Measurements from ENCODE around the gene HSD3B7. TPM values are rescaled to one million over a fixed set of nuclear protein-coding genes. Genes with fewer than 3 reads are reported as not detected.
A peak's percentile ranks its signal among the peaks of the same experiment; 100 is the strongest.

The HSD3B7 gene
- total and polyA plus RNA-seq, 2 of the 8 experiments (the other 6 are each of a cell fraction or from before 2014, with no cell fraction given) = 2.9 to 6.6 TPM

DNA sequence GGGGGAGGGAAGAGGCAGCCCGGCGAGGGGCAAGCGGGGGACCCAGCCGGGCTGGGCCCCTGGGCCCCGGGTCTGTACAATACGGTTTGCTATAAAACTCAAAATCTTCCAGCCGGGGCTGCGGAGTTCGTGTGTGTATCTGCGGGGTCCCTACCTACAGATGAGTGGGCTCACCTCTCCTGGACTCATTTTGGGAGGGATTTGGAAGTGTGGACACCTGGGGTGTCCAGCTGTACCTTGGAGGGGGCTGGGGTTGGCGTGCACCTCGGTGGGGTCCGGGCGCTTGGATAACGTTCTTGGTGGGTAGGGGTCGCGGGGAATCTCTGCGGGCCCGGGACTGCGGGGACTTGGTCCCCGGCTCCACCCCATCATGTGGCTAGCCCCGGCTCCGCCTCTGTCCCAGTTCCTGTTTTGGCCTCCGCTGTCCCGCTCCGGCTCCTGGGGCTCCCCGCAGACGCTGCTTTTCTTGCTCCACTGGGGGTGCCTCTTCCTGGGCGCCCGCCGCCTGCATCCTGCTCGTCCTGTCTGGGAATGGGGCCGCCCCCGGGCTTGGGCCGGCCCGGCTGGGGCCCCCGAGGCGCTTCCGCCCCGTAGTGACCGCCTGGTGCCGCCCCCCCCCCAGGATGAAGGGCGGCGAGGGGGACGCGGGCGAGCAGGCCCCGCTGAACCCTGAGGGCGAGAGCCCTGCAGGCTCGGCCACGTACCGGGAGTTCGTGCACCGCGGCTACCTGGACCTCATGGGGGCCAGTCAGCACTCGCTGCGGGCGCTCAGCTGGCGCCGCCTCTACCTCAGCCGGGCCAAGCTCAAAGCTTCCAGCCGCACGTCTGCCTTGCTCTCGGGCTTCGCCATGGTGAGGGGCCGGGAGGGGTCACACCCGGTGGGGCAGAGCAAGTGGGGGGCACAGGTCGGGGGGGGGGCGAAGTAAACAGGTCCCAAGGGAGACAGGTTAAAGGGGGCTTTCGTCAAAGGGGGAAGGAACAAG, 36.0 kb upstream of the HSD3B7 start, which contains the start of gene ORAI3 (continued):
- no peak for TF ChIP-seq CHD2 (IDR thresholded peaks at IDR 0.05; ENCODE audit: low read length)
- TF ChIP-seq ZNF274 (IDR thresholded peaks at IDR 0.05; ENCODE audit: borderline replicate concordance, extremely low read depth, low read length) = no peak
- TF ChIP-seq POLR2A (IDR thresholded peaks at IDR 0.05; ENCODE audit: control extremely low read depth in 1 of 2, low read depth in 2 of 2, low read length in 2 of 2) = peak; percentile 25 to 76
- no peak for TF ChIP-seq HDAC6 (IDR thresholded peaks at IDR 0.05; ENCODE audit: low read depth, low read length)
- TF ChIP-seq HDAC2 (IDR thresholded peaks at IDR 0.05; ENCODE audit: borderline replicate concordance in 1 of 2, low read depth in 2 of 2, low read length in 2 of 2) = peak in 1 of 2 experiments; percentile 18; a peak in 1 of 4 replicates
- TF ChIP-seq ASH2L (IDR thresholded peaks at IDR 0.05; ENCODE audit: low read length) = peak; percentile 0
- no peak for TF ChIP-seq RBBP5 (IDR thresholded peaks at IDR 0.05; ENCODE audit: borderline replicate concordance, low read depth, low read length)
- peak; percentile 27; the same call in 1 of the 2 replicates for TF ChIP-seq POLR2AphosphoS5 (IDR thresholded peaks at IDR 0.05; ENCODE audit: low read depth, low read length)
- no peak for TF ChIP-seq RXRA (IDR thresholded peaks at IDR 0.05; ENCODE audit: insufficient read depth, low read depth, low read length)
- TF ChIP-seq TBP (IDR thresholded peaks at IDR 0.05; ENCODE audit: low read depth, low read length) = 0 out of 2 replicates have a peak, but pooled peaks have one; percentile 16
- TF ChIP-seq, protein P1, sequence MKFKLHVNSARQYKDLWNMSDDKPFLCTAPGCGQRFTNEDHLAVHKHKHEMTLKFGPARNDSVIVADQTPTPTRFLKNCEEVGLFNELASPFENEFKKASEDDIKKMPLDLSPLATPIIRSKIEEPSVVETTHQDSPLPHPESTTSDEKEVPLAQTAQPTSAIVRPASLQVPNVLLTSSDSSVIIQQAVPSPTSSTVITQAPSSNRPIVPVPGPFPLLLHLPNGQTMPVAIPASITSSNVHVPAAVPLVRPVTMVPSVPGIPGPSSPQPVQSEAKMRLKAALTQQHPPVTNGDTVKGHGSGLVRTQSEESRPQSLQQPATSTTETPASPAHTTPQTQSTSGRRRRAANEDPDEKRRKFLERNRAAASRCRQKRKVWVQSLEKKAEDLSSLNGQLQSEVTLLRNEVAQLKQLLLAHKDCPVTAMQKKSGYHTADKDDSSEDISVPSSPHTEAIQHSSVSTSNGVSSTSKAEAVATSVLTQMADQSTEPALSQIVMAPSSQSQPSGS (IDR thresholded peaks at IDR 0.05; ENCODE audit: low read length) = no peak
- TF ChIP-seq TEAD4 (IDR thresholded peaks at IDR 0.05; ENCODE audit: low read depth, low read length) = no peak
- TF ChIP-seq MAFK (IDR thresholded peaks at IDR 0.05; ENCODE audit: low read depth, low read length) = no peak
- TF ChIP-seq, protein P2, sequence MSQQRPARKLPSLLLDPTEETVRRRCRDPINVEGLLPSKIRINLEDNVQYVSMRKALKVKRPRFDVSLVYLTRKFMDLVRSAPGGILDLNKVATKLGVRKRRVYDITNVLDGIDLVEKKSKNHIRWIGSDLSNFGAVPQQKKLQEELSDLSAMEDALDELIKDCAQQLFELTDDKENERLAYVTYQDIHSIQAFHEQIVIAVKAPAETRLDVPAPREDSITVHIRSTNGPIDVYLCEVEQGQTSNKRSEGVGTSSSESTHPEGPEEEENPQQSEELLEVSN (IDR thresholded peaks at IDR 0.05) = 0 out of 2 replicates have a peak, but pooled peaks have one; percentile 7

All from H1 (cell line).